Activated CD4-positive, alpha-beta memory T cell treated with anti-CD3 and anti-CD28 coated beads, Interleukin-2, amount 10 ng/mL, durations not matched to agents 7 days and 5 days (primary cell): ENCODE results near the gene DNAAF5. TPM values are rescaled to one million over a fixed set of nuclear protein-coding genes. Genes with fewer than 3 reads are reported as not detected.

Experiments used
- CTCF ChIA-PET: fragments of 350-600 bp; sonication (Branson Sonifier 250); formaldehyde crosslinking; loops from one replicate; lab custom pipeline; 2021; ENCODE audit warnings: antibody characterized with exemption, inconsistent platforms; lab: Charles Lee
- POLR2A ChIA-PET: fragments of 350-600 bp; sonication (Branson Sonifier 250); formaldehyde crosslinking; loops from one replicate; lab custom pipeline; 2021; ENCODE audit warnings: antibody characterized with exemption; lab: Charles Lee
- DNase-seq: peaks from one replicate; pipeline ENCODE4 v3.0.0-alpha.2; 2020
- H3K27ac Mint-ChIP-seq: one replicate; pipeline ENCODE4 v1.8.0; 2021; ENCODE audit warnings: mild to moderate bottlenecking, mixed read lengths
- H3K27me3 Mint-ChIP-seq: one replicate; pipeline ENCODE4 v1.8.0; 2021; ENCODE audit warnings: mixed read lengths
- H3K36me3 Mint-ChIP-seq: one replicate; pipeline ENCODE4 v1.8.0; 2021; ENCODE audit warnings: low read depth, mixed read lengths
- H3K4me1 Mint-ChIP-seq: one replicate; pipeline ENCODE4 v1.8.0; 2021; ENCODE audit warnings: mixed read lengths
- H3K4me3 Mint-ChIP-seq: one replicate; pipeline ENCODE4 v1.8.0; 2021; ENCODE audit warnings: mild to moderate bottlenecking, mixed read lengths
- H3K9me3 Mint-ChIP-seq: one replicate; pipeline ENCODE4 v1.8.0; 2021; ENCODE audit warnings: mixed read lengths
- total RNA-seq, 2 experiments: library from RNA; stranded (reverse); gene quantifications; one replicate each; pipeline ENCODE4 v1.2.3, GENCODE V29; 2021

DNAAF5 gene
- total RNA-seq, 2 experiments from 2014 or later: 16.8 to 19.7 TPM

GRCh38 chr7:696812-697551 lies 29.5 kb upstream of the DNAAF5 start:
- H3K4me3 Mint-ChIP-seq: no peak overlapping the region
- peaks cover 2% of the 10 kb centered on the region for H3K9me3 Mint-ChIP-seq
- no peak overlapping the region for H3K27ac Mint-ChIP-seq
- no peaks in the 10 kb centered on the region for H3K27me3 Mint-ChIP-seq
- H3K4me1 Mint-ChIP-seq: no peaks in the 10 kb centered on the region
- ChIA-PET CTCF (no interaction called here), POLR2A (no interaction called here)
- H3K36me3 Mint-ChIP-seq: peaks cover 8% of the 10 kb centered on the region
- no peak for DNase-seq

GRCh38 chr7:698515-699475 lies 27.7 kb upstream of the DNAAF5 start:
- ChIA-PET CTCF (no interaction called here), POLR2A (no interaction called here)
- no peak for DNase-seq
- H3K4me1 Mint-ChIP-seq: no peaks in the 10 kb centered on the region
- no peaks in the 10 kb centered on the region for H3K27me3 Mint-ChIP-seq
- no peak overlapping the region for H3K27ac Mint-ChIP-seq
- H3K36me3 Mint-ChIP-seq: peaks cover 14% of the 10 kb centered on the region
- peaks cover 9% of the 10 kb centered on the region for H3K9me3 Mint-ChIP-seq
- H3K4me3 Mint-ChIP-seq: no peak overlapping the region

- Mint-ChIP-seq H3K4me3 (no peak overlapping the region), H3K27ac (no peak overlapping the region), H3K27me3 (no peaks in the 10 kb centered on the region), H3K9me3 (peaks cover 9% of the 10 kb centered on the region), H3K4me1 (no peaks in the 10 kb centered on the region), H3K36me3 (peaks cover 14% of the 10 kb centered on the region)
- ChIA-PET CTCF (no interaction called here), POLR2A (no interaction called here)
- DNase-seq: no peak
Measured at GRCh38 chr7:699476-700170, 26.9 kb upstream of the DNAAF5 start.

- no peaks in the 10 kb centered on the region for H3K4me1 Mint-ChIP-seq
- no peak overlapping the region for H3K4me3 Mint-ChIP-seq
- no peaks in the 10 kb centered on the region for H3K27me3 Mint-ChIP-seq
- no peak overlapping the region for H3K27ac Mint-ChIP-seq
- ChIA-PET POLR2A (no interaction called here), CTCF (no interaction called here)
- no peak for DNase-seq
- H3K36me3 Mint-ChIP-seq: peaks cover 14% of the 10 kb centered on the region
- peaks cover 9% of the 10 kb centered on the region for H3K9me3 Mint-ChIP-seq
Measured at GRCh38 chr7:701086-701671, 25.3 kb upstream of the DNAAF5 start.

GRCh38 chr7:703049-703448 lies 23.4 kb upstream of the DNAAF5 start:
- Mint-ChIP-seq H3K4me3 (no peak overlapping the region), H3K27ac (no peak overlapping the region), H3K27me3 (no peaks in the 10 kb centered on the region), H3K36me3 (peaks cover 14% of the 10 kb centered on the region), H3K9me3 (peaks cover 9% of the 10 kb centered on the region), H3K4me1 (no peaks in the 10 kb centered on the region)
- CTCF ChIA-PET: no interaction called here
- POLR2A ChIA-PET: no interaction called here
- no peak for DNase-seq

- peaks cover 13% of the 10 kb centered on the region for H3K36me3 Mint-ChIP-seq
- H3K27me3 Mint-ChIP-seq: no peaks in the 10 kb centered on the region
- DNase-seq: no peak
- peaks cover 2% of the 10 kb centered on the region for H3K4me1 Mint-ChIP-seq
- H3K9me3 Mint-ChIP-seq: peaks cover 9% of the 10 kb centered on the region
- POLR2A ChIA-PET: no interaction called here
- no peak overlapping the region for H3K4me3 Mint-ChIP-seq
- CTCF ChIA-PET: no interaction called here
- no peak overlapping the region for H3K27ac Mint-ChIP-seq
Measured at GRCh38 chr7:706721-707120, 19.8 kb upstream of the DNAAF5 start.

GRCh38 chr7:707296-708000 lies 19.1 kb upstream of the DNAAF5 start:
- Mint-ChIP-seq H3K27me3 (no peaks in the 10 kb centered on the region), H3K4me3 (no peak overlapping the region)

GRCh38 chr7:710161-710560 lies 16.3 kb upstream of the DNAAF5 start:
- Mint-ChIP-seq H3K4me3 (no peak overlapping the region), H3K36me3 (peaks cover 3% of the 10 kb centered on the region), H3K4me1 (peaks cover 7% of the 10 kb centered on the region), H3K27ac (no peak overlapping the region), H3K9me3 (no peaks in the 10 kb centered on the region), H3K27me3 (peaks cover 5% of the 10 kb centered on the region)
- POLR2A ChIA-PET: no interaction called here
- CTCF ChIA-PET: no interaction called here
- DNase-seq: no peak

More at GRCh38 chr7:707296-708000, 19.1 kb upstream of the DNAAF5 start:
- ChIA-PET CTCF (no interaction called here), POLR2A (no interaction called here)
- Mint-ChIP-seq H3K9me3 (peaks cover 6% of the 10 kb centered on the region), H3K36me3 (peaks cover 10% of the 10 kb centered on the region), H3K4me1 (peaks cover 2% of the 10 kb centered on the region), H3K27ac (no peak overlapping the region)
- DNase-seq: no peak

GRCh38 chr7:711093-711921 lies 15.2 kb upstream of the DNAAF5 start:
- ChIA-PET CTCF (no interaction called here), POLR2A (no interaction called here)
- H3K36me3 Mint-ChIP-seq: peaks cover 3% of the 10 kb centered on the region
- peaks cover 5% of the 10 kb centered on the region for H3K27me3 Mint-ChIP-seq
- no peak for DNase-seq
- no peak overlapping the region for H3K27ac Mint-ChIP-seq
- H3K4me1 Mint-ChIP-seq: peaks cover 7% of the 10 kb centered on the region
- no peak overlapping the region for H3K4me3 Mint-ChIP-seq
- H3K9me3 Mint-ChIP-seq: no peaks in the 10 kb centered on the region

GRCh38 chr7:711922-712380 lies 14.5 kb upstream of the DNAAF5 start:
- H3K4me1 Mint-ChIP-seq: peaks cover 7% of the 10 kb centered on the region
- no peak for DNase-seq
- peaks cover 3% of the 10 kb centered on the region for H3K36me3 Mint-ChIP-seq
- H3K4me3 Mint-ChIP-seq: no peak overlapping the region
- ChIA-PET POLR2A (no interaction called here), CTCF (no interaction called here)
- no peak overlapping the region for H3K27ac Mint-ChIP-seq
- peaks cover 5% of the 10 kb centered on the region for H3K27me3 Mint-ChIP-seq
- no peaks in the 10 kb centered on the region for H3K9me3 Mint-ChIP-seq

GRCh38 chr7:712381-713138 lies 13.9 kb upstream of the DNAAF5 start:
- Mint-ChIP-seq H3K36me3 (peaks cover 3% of the 10 kb centered on the region), H3K27ac (no peak overlapping the region), H3K4me3 (no peak overlapping the region), H3K4me1 (peaks cover 7% of the 10 kb centered on the region), H3K9me3 (no peaks in the 10 kb centered on the region), H3K27me3 (peaks cover 5% of the 10 kb centered on the region)
- ChIA-PET CTCF (no interaction called here), POLR2A (no interaction called here)
- DNase-seq: no peak
